Measurements from ENCODE around the gene MITF.

DNA sequence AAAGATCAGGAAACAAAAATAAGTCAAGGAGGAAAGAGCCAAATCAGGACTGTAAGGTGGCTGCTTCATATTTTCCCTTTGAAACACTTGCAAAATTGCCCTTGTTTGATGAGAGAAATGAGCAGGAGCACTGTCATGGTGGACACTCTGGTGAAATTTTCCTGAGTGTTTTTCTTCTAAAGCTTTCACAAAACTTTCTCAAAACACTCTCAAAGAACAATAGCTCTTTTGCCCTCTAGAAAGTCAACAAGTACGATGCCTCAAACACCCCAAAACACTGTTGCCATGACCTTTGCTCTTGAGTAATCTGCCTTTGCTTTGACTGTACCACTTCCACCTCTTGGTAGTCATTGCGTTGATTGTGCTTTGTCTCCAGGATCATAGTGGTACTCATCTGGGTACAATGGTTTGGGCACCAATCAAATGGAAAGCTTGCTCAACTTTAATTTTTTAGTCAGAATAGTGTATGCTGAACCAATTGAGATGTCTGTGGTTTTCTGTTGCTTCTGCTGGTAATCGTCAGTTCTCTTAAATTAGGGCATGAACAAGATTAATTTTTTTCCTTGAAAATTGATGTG, 13.2 kb upstream of the MITF start:
- TF ChIP-seq CTCF (IDR thresholded peaks at IDR 0.05; ENCODE audit: low read depth, low read length, missing input control): no peak
- TF ChIP-seq NR2F2 (IDR thresholded peaks at IDR 0.05): no peak
- TF ChIP-seq, protein P1, sequence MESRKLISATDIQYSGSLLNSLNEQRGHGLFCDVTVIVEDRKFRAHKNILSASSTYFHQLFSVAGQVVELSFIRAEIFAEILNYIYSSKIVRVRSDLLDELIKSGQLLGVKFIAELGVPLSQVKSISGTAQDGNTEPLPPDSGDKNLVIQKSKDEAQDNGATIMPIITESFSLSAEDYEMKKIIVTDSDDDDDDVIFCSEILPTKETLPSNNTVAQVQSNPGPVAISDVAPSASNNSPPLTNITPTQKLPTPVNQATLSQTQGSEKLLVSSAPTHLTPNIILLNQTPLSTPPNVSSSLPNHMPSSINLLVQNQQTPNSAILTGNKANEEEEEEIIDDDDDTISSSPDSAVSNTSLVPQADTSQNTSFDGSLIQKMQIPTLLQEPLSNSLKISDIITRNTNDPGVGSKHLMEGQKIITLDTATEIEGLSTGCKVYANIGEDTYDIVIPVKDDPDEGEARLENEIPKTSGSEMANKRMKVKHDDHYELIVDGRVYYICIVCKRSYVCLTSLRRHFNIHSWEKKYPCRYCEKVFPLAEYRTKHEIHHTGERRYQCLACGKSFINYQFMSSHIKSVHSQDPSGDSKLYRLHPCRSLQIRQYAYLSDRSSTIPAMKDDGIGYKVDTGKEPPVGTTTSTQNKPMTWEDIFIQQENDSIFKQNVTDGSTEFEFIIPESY (IDR thresholded peaks at IDR 0.05): no peak
- no peak for TF ChIP-seq TAF1 (conservative IDR thresholded peaks at IDR 0.05)
- TF ChIP-seq, protein P2, sequence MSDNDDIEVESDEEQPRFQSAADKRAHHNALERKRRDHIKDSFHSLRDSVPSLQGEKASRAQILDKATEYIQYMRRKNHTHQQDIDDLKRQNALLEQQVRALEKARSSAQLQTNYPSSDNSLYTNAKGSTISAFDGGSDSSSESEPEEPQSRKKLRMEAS (IDR thresholded peaks at IDR 0.05): no peak
- no peak for TF ChIP-seq JUND (IDR thresholded peaks at IDR 0.05)
- TF ChIP-seq HNF4G (IDR thresholded peaks at IDR 0.05): no peak
- no peak for TF ChIP-seq SP1 (IDR thresholded peaks at IDR 0.05)
- TF ChIP-seq YY1 (IDR thresholded peaks at IDR 0.05): no peak
